ENCODE results near the gene CLEC11A.

Gene CLEC11A

GRCh38 chr19:50724522-50725217, 1.5 kb downstream of the CLEC11A start (continued):
- TF ChIP-seq ZNF350 (tag by site-specific recombination; IDR thresholded peaks at IDR 0.05) (no peak), ZNF791 (tag by site-specific recombination; IDR thresholded peaks at IDR 0.05) (no peak), ZNF785 (tag by site-specific recombination; IDR thresholded peaks at IDR 0.05) (peak; percentile 89), ZNF513 (tag by site-specific recombination; IDR thresholded peaks at IDR 0.05) (no peak), ZNF146 (tag by site-specific recombination; IDR thresholded peaks at IDR 0.05) (no peak), ZNF792 (tag by site-specific recombination; IDR thresholded peaks at IDR 0.05) (peak; percentile 68; the same call in 1 of the 2 replicates), ZIC2 (tag by site-specific recombination; IDR thresholded peaks at IDR 0.05) (peak; percentile 4; the same call in 1 of the 2 replicates), ZBTB10 (tag by site-specific recombination; IDR thresholded peaks at IDR 0.05) (peak; percentile 61), ZNF239 (tag by site-specific recombination; IDR thresholded peaks at IDR 0.05) (peak; percentile 77; the same call in 1 of the 2 replicates), ZFHX2 (tag by site-specific recombination; conservative IDR thresholded peaks at IDR 0.05) (peak; percentile 82), ZNF132 (tag by site-specific recombination; IDR thresholded peaks at IDR 0.05; ENCODE audit: borderline replicate concordance) (no peak), MZF1 (tag by site-specific recombination; IDR thresholded peaks at IDR 0.05; ENCODE audit: borderline replicate concordance) (no peak), ZNF777 (tag by site-specific recombination; IDR thresholded peaks at IDR 0.05; ENCODE audit: borderline replicate concordance) (no peak), KLF1 (tag by site-specific recombination; IDR thresholded peaks at IDR 0.05) (peak; percentile 58), ZNF623 (tag by site-specific recombination; IDR thresholded peaks at IDR 0.05) (no peak), ZNF391 (tag by site-specific recombination; IDR thresholded peaks at IDR 0.05; ENCODE audit: borderline replicate concordance, low read depth) (peak; percentile 77; the same call in 1 of the 2 replicates), ZNF394 (tag by site-specific recombination; IDR thresholded peaks at IDR 0.05; ENCODE audit: borderline replicate concordance) (no peak), ZNF175 (tag by site-specific recombination; IDR thresholded peaks at IDR 0.05) (no peak), ZNF274 (IDR thresholded peaks at IDR 0.05; ENCODE audit: low read length) (no peak), ZNF274 (tag by site-specific recombination; IDR thresholded peaks at IDR 0.05; ENCODE audit: borderline replicate concordance) (no peak), REPIN1 (tag by site-specific recombination; IDR thresholded peaks at IDR 0.05; ENCODE audit: low read depth) (0 out of 2 replicates have a peak, but pooled peaks have one; percentile 37), ZNF223 (tag by site-specific recombination; IDR thresholded peaks at IDR 0.05) (no peak), ZNF266 (tag by site-specific recombination; IDR thresholded peaks at IDR 0.05; ENCODE audit: low read depth) (no peak), GFI1B (tag by site-specific recombination; IDR thresholded peaks at IDR 0.05) (no peak), ZNF664 (tag by site-specific recombination; IDR thresholded peaks at IDR 0.05) (no peak), RBAK (tag by site-specific recombination; IDR thresholded peaks at IDR 0.05) (no peak), MEIS1 (CRISPR knock-in tag; IDR thresholded peaks at IDR 0.05; ENCODE audit: borderline replicate concordance) (no peak)
- TF ChIP-seq, protein P1, sequence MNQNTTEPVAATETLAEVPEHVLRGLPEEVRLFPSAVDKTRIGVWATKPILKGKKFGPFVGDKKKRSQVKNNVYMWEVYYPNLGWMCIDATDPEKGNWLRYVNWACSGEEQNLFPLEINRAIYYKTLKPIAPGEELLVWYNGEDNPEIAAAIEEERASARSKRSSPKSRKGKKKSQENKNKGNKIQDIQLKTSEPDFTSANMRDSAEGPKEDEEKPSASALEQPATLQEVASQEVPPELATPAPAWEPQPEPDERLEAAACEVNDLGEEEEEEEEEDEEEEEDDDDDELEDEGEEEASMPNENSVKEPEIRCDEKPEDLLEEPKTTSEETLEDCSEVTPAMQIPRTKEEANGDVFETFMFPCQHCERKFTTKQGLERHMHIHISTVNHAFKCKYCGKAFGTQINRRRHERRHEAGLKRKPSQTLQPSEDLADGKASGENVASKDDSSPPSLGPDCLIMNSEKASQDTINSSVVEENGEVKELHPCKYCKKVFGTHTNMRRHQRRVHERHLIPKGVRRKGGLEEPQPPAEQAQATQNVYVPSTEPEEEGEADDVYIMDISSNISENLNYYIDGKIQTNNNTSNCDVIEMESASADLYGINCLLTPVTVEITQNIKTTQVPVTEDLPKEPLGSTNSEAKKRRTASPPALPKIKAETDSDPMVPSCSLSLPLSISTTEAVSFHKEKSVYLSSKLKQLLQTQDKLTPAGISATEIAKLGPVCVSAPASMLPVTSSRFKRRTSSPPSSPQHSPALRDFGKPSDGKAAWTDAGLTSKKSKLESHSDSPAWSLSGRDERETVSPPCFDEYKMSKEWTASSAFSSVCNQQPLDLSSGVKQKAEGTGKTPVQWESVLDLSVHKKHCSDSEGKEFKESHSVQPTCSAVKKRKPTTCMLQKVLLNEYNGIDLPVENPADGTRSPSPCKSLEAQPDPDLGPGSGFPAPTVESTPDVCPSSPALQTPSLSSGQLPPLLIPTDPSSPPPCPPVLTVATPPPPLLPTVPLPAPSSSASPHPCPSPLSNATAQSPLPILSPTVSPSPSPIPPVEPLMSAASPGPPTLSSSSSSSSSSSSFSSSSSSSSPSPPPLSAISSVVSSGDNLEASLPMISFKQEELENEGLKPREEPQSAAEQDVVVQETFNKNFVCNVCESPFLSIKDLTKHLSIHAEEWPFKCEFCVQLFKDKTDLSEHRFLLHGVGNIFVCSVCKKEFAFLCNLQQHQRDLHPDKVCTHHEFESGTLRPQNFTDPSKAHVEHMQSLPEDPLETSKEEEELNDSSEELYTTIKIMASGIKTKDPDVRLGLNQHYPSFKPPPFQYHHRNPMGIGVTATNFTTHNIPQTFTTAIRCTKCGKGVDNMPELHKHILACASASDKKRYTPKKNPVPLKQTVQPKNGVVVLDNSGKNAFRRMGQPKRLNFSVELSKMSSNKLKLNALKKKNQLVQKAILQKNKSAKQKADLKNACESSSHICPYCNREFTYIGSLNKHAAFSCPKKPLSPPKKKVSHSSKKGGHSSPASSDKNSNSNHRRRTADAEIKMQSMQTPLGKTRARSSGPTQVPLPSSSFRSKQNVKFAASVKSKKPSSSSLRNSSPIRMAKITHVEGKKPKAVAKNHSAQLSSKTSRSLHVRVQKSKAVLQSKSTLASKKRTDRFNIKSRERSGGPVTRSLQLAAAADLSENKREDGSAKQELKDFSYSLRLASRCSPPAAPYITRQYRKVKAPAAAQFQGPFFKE (tag by site-specific recombination; IDR thresholded peaks at IDR 0.05; ENCODE audit: borderline replicate concordance): no peak
- TF ChIP-seq, protein P2, sequence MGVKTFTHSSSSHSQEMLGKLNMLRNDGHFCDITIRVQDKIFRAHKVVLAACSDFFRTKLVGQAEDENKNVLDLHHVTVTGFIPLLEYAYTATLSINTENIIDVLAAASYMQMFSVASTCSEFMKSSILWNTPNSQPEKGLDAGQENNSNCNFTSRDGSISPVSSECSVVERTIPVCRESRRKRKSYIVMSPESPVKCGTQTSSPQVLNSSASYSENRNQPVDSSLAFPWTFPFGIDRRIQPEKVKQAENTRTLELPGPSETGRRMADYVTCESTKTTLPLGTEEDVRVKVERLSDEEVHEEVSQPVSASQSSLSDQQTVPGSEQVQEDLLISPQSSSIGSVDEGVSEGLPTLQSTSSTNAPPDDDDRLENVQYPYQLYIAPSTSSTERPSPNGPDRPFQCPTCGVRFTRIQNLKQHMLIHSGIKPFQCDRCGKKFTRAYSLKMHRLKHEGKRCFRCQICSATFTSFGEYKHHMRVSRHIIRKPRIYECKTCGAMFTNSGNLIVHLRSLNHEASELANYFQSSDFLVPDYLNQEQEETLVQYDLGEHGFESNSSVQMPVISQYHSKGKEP (tag by site-specific recombination; IDR thresholded peaks at IDR 0.05): peak; percentile 54; the same call in 1 of the 2 replicates
